ENCODE data around the gene BTG4.

GRCh38 chr11:111524056-111524455, 11.9 kb upstream of the BTG4 start:
- TF ChIP-seq CTCF (IDR thresholded peaks at IDR 0.05) = no peak
- TF ChIP-seq POLR2A (IDR thresholded peaks at IDR 0.05) = no peak
